DMS114 treated with DMSO at 0.1 percent for 48 hours (cell line): ENCODE measurements around the gene RABEP2.

ENCODE experiments used
- DNase-seq: peaks from one replicate; lab custom pipeline; 2025; ENCODE audit not compliant: unreplicated experiment; lab: John Stamatoyannopoulos, UW

Gene RABEP2

GRCh38 chr16:28859326-28859725, 65.7 kb downstream of the RABEP2 start:
- DNase-seq: no peak

GRCh38 chr16:28858421-28858820, 66.6 kb downstream of the RABEP2 start:
- no peak for DNase-seq
